ENCODE results near the gene UMAD1. TPM values are rescaled to one million over a fixed set of nuclear protein-coding genes. Genes with fewer than 3 reads are reported as not detected.

UMAD1 gene
- total and polyA plus RNA-seq, 12 donors: 7.4 to 77.4 (median 24.4) TPM

DNA sequence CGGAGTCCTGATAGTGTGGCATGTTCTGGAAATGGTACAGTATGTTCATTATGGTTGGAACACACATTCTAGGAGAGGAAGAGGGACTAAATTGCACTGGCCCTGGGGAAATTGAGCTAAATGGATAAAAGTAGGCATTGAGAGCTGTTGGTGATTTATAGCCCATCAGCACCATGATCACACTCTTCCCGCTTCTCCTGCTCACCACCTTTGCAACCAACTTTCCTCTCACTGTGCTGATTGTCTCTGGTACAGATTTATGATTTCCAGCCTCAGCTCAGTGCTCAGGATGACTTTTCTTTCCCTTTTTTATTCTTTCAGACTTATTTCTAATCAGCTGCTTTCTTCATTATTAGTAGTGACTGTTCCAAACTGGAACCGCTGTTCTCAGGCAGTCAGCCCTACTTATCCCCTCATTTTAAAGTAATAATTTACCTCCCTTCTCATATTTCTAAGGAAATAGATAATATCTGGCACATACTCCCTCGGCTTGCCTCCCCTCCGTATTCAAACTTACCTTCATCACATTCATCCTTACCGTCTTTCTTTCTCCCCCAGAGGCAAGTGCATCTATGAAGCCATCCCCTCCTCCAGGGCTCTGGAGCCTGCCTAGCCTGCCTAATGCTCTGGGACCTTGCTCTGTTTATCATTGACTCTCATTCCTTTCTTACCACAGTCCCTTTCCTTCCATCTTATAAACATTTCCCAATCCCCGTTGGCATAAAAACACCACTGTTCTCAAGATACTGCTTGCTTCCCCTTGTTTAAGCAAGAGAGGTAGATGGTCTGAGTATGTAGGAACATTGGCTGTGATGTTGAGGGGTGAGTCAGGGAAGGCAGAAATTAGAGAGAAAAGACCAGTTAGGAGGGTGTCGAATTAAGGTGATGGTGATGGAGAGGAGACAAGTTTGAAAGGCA is 129.4 kb downstream of the UMAD1 start:
- intact Hi-C loops (cut with DNase I): loop anchor here in 1 of 2 donors (10.0 kb wide), 1 partner anchor 425 kb away; no protein-coding TSS in a partner anchor
- WGBS, 4 donors: 81 to 91% (median 87%) methylated on average over 8 of the region's 8 CpGs
- no peaks in the 10 kb centered on the region for H3K9me3 ChIP-seq (replicated peaks in 1 of 3)
- H3K27ac ChIP-seq: no peak overlapping the region
- DNase-seq: no peak
- H3K4me3 ChIP-seq: no peak overlapping the region
- H3K27me3 ChIP-seq: no peaks in the 10 kb centered on the region
- H3K4me1 ChIP-seq (replicated peaks in 1 of 2): peaks cover 6 to 16% of the 10 kb centered on the region in 2 donors
- H3K36me3 ChIP-seq (replicated peaks in 1 of 2): no peaks in the 10 kb centered on the region
- TF ChIP-seq, protein P1, sequence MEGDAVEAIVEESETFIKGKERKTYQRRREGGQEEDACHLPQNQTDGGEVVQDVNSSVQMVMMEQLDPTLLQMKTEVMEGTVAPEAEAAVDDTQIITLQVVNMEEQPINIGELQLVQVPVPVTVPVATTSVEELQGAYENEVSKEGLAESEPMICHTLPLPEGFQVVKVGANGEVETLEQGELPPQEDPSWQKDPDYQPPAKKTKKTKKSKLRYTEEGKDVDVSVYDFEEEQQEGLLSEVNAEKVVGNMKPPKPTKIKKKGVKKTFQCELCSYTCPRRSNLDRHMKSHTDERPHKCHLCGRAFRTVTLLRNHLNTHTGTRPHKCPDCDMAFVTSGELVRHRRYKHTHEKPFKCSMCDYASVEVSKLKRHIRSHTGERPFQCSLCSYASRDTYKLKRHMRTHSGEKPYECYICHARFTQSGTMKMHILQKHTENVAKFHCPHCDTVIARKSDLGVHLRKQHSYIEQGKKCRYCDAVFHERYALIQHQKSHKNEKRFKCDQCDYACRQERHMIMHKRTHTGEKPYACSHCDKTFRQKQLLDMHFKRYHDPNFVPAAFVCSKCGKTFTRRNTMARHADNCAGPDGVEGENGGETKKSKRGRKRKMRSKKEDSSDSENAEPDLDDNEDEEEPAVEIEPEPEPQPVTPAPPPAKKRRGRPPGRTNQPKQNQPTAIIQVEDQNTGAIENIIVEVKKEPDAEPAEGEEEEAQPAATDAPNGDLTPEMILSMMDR (IDR thresholded peaks at IDR 0.05): no peak
- TF ChIP-seq POLR2A (IDR thresholded peaks at IDR 0.05): no peak

GRCh38 chr7:7771452-7771851 is 130.9 kb downstream of the UMAD1 start:
- no peaks in the 10 kb centered on the region for H3K27me3 ChIP-seq
- no peaks in the 10 kb centered on the region for H3K36me3 ChIP-seq (replicated peaks in 1 of 2)
- peaks cover 5% of the 10 kb centered on the region in 2 donors for H3K4me1 ChIP-seq (replicated peaks in 1 of 2)
- no peak for TF ChIP-seq POLR2A (IDR thresholded peaks at IDR 0.05)
- TF ChIP-seq, protein P1 (IDR thresholded peaks at IDR 0.05): no peak
- DNase-seq: no peak
- no peaks in the 10 kb centered on the region for H3K9me3 ChIP-seq (replicated peaks in 1 of 3)
- intact Hi-C loops (cut with DNase I): no loop called here
- H3K27ac ChIP-seq: no peak overlapping the region
- no peak overlapping the region for H3K4me3 ChIP-seq

DNA sequence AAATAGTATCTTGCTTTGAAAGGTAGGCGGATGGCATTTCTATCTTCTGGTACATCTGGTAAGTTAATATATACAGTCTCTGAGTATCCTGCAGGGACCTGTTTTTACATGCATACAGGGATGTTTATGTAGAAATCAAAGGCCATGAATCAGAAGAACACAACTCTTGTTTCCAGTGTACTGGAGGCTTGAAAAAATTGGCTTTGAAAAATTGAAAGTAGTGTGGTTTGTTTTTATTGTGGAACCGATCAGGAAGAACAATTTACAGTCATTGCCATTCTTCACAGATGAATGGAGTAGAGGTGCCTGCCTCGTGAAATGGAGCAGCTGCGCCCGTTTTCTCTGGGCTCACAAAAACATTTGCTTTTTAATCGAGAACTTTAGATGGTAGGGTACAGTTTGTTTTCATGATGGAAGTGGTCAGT is 131.9 kb downstream of the UMAD1 start:
- no peak overlapping the region for H3K4me3 ChIP-seq
- intact Hi-C loops (cut with DNase I): no loop called here
- 82 to 83% (median 82%) methylated on average over 6 of the region's 6 CpGs for WGBS, 4 donors

More for the DNA sequence above, 131.9 kb downstream of the UMAD1 start:
- Histone ChIP-seq H3K36me3 (replicated peaks in 1 of 2) (no peaks in the 10 kb centered on the region), H3K9me3 (replicated peaks in 1 of 3) (no peaks in the 10 kb centered on the region), H3K27ac (no peak overlapping the region), H3K27me3 (no peaks in the 10 kb centered on the region), H3K4me1 (replicated peaks in 1 of 2) (no peaks in the 10 kb centered on the region)
- no peak for TF ChIP-seq POLR2A (IDR thresholded peaks at IDR 0.05)
- TF ChIP-seq, protein P1 (IDR thresholded peaks at IDR 0.05): no peak
- DNase-seq: no peak
